K562 (cell line): ENCODE data around the gene U2SURP. TPM values are rescaled to one million over a fixed set of nuclear protein-coding genes. Genes with fewer than 3 reads are reported as not detected.

Experiments
- ATF1 ChIP-seq, 2 experiments: fragments of 450-650 bp in 1 of 2; IDR thresholded peaks; 2 replicates each; pipeline ENCODE4 v1.6.1; 2016; ENCODE audit warnings: missing compliant biosample characterization in 1 of 2, missing genetic modification characterization in 1 of 2
- CBFA2T2 ChIP-seq: fragments of 450-650 bp; conservative IDR thresholded peaks from 2 replicates; pipeline ENCODE4 v1.6.1; 2017; ENCODE audit warnings: mild to moderate bottlenecking
- CHD7 ChIP-seq: fragments of 200-600 bp; sonication (generic); IDR thresholded peaks from one replicate; pipeline ENCODE4 v1.6.1; 2012; ENCODE audit warnings: mild to moderate bottlenecking, low read depth, low read length, inconsistent platforms
- ETV5 ChIP-seq: sonication (generic); formaldehyde crosslinking; IDR thresholded peaks from 2 replicates; pipeline ENCODE4 v1.4.0; 2020; ENCODE audit warnings: low read depth, mild to moderate bottlenecking, missing genetic modification reagents
- FOXA1 ChIP-seq: fragments of 450-650 bp; IDR thresholded peaks from 2 replicates; pipeline ENCODE4 v1.6.1; 2016; ENCODE audit warnings: mild to moderate bottlenecking, borderline replicate concordance
- FOXK1 ChIP-seq: sonication (generic); formaldehyde crosslinking; IDR thresholded peaks from 2 replicates; pipeline ENCODE4 v1.8.0; 2022; ENCODE audit warnings: missing genetic modification reagents, mild to moderate bottlenecking, borderline replicate concordance
- POLR2AphosphoS2 ChIP-seq: IDR thresholded peaks from 2 replicates; pipeline ENCODE4 v1.6.1; 2012; ENCODE audit warnings: low read length, improper control_type of control experiment
- PPARD ChIP-seq: fragments of 250-450 bp; sonication (Bioruptor Pico); IDR thresholded peaks from 2 replicates; pipeline ENCODE4 v1.8.0; 2022; ENCODE audit warnings: inconsistent platforms, mild to moderate bottlenecking, moderate library complexity
- RBBP5 ChIP-seq: fragments of 200-600 bp; sonication (generic); IDR thresholded peaks from 2 replicates; pipeline ENCODE4 v1.6.1; 2012; ENCODE audit warnings: borderline replicate concordance, mild to moderate bottlenecking, low read length, control low read depth, inconsistent platforms; ENCODE audit not compliant: insufficient read depth, poor library complexity, severe bottlenecking
- TRIM28 ChIP-seq: fragments of 450-650 bp; IDR thresholded peaks from 2 replicates; pipeline ENCODE4 v1.6.1; 2017
- YBX1 ChIP-seq: fragments of 450-650 bp; IDR thresholded peaks from 2 replicates; pipeline ENCODE4 v1.7.1; 2016; ENCODE audit warnings: mild to moderate bottlenecking
- ZBTB26 ChIP-seq: fragments of 450-650 bp; formaldehyde crosslinking; IDR thresholded peaks from 2 replicates; pipeline ENCODE4 v1.4.0; 2022; ENCODE audit warnings: missing genetic modification characterization
- ZFPM2 ChIP-seq: fragments of 250-450 bp; sonication (Bioruptor Pico); IDR thresholded peaks from 2 replicates; pipeline ENCODE4 v1.5.1; 2022; ENCODE audit warnings: mild to moderate bottlenecking
- ZNF12 ChIP-seq: sonication (generic); formaldehyde crosslinking; IDR thresholded peaks from 2 replicates; pipeline ENCODE4 v1.4.0; 2020; ENCODE audit warnings: mild to moderate bottlenecking, missing genetic modification reagents
- ZNF146 ChIP-seq: IDR thresholded peaks from one replicate; pipeline ENCODE4 v1.6.1; 2018; ENCODE audit warnings: missing compliant biosample characterization; ENCODE audit not compliant: unreplicated experiment
- ZNF449 ChIP-seq: fragments of 250-450 bp; sonication (Bioruptor Pico); IDR thresholded peaks from 2 replicates; pipeline ENCODE4 v1.8.0; 2022; ENCODE audit warnings: moderate library complexity, mild to moderate bottlenecking, inconsistent platforms
- ZNF583 ChIP-seq: fragments of 250-450 bp; sonication (Bioruptor Pico); IDR thresholded peaks from 2 replicates; pipeline ENCODE4 v1.4.0; 2020
- polyA plus RNA-seq, 8 experiments: library from polyadenylated mRNA; depleted of rRNA in 4 of 8; stranded (reverse) in 5 of 8; unstranded in 3 of 8; fragments of >200 nt; fragmentation: Nextera tagmentation in 2 of 8; fragmentation: Illumina TruSeq in 1 of 8; extraction: Ambion mirVana in 2 of 8; extraction: Trizol in 1 of 8; gene quantifications; 2 replicates each; pipeline versions ENCODE4 v1.2.1 to v1.2.3, GENCODE V29; 2011 to 2014; ENCODE audit warnings: inconsistent platforms in 1 of 8, missing spikeins in 1 of 8
- total RNA-seq, 7 experiments: library from RNA; depleted of rRNA in 6 of 7; stranded (reverse); fragments of >200 nt in 6 of 7; fragmentation: Illumina TruSeq in 2 of 7; extraction: Trizol in 2 of 7; gene quantifications; 2 replicates each; pipeline versions ENCODE4 v1.2.1 to v1.2.3, GENCODE V29; 2011 to 2021; ENCODE audit warnings: low replicate concordance in 1 of 7

Gene U2SURP
- total and polyA plus RNA-seq, 9 of the 15 experiments (the other 6 are each of a cell fraction or from before 2014, with no cell fraction given) = 128 to 322 (median 191) TPM

GRCh38 chr3:143092191-143092590 lies 90.8 kb downstream of the U2SURP start (continued):
- TF ChIP-seq ZNF583 (CRISPR knock-in tag) (no peak), ZNF449 (no peak), FOXA1 (no peak), ZBTB26 (CRISPR knock-in tag) (no peak), TRIM28 (no peak), PPARD (CRISPR knock-in tag) (no peak), FOXK1 (CRISPR knock-in tag) (no peak), CBFA2T2 (peak; percentile 80), POLR2AphosphoS2 (no peak), ATF1 (CRISPR knock-in tag; IDR thresholded peaks at IDR 0.05) (no peak), ATF1 (tag; IDR thresholded peaks at IDR 0.05) (0 out of 2 replicates have a peak, but pooled peaks have one; percentile 18), CHD7 (no peak), ZNF146 (CRISPR knock-in tag) (no peak), ZFPM2 (CRISPR knock-in tag) (no peak), RBBP5 (no peak), YBX1 (no peak), ETV5 (no peak), ZNF12 (CRISPR knock-in tag) (no peak)
